K562 (cell line): ENCODE measurements around the gene UBXN1. TPM values are rescaled to one million over a fixed set of nuclear protein-coding genes. Genes with fewer than 3 reads are reported as not detected.

Source experiments
- C11orf30 ChIP-seq: fragments of 450-650 bp; IDR thresholded peaks from 2 replicates; pipeline ENCODE4 v1.6.1; 2016; ENCODE audit warnings: low read depth, mild to moderate bottlenecking
- CBFA2T3 ChIP-seq: fragments of 450-650 bp; IDR thresholded peaks from 2 replicates; pipeline ENCODE4 v1.6.1; 2017
- CBX1 ChIP-seq: sonication (generic); IDR thresholded peaks from 2 replicates; pipeline ENCODE4 v1.6.1; 2016; ENCODE audit warnings: antibody characterized with exemption, low read depth, mild to moderate bottlenecking
- HDAC1 ChIP-seq, 2 experiments: fragments of 450-650 bp; IDR thresholded peaks; 2 replicates each; pipeline ENCODE4 v1.6.1; 2016 to 2017; ENCODE audit warnings: inconsistent platforms in 1 of 2, mild to moderate bottlenecking in 1 of 2, moderate library complexity in 1 of 2
- HNRNPK ChIP-seq: fragments of 200-400 bp; formaldehyde crosslinking; IDR thresholded peaks from one replicate; pipeline ENCODE4 v1.6.1; 2018; ENCODE audit warnings: mild to moderate bottlenecking, low read depth, low read length; ENCODE audit not compliant: poor library complexity, severe bottlenecking
- L3MBTL2 ChIP-seq: fragments of 450-650 bp; IDR thresholded peaks from 2 replicates; pipeline ENCODE4 v1.6.1; 2016; ENCODE audit warnings: mild to moderate bottlenecking, moderate library complexity
- MAX ChIP-seq: sonication (generic); formaldehyde crosslinking; IDR thresholded peaks from 2 replicates; pipeline ENCODE4 v1.9.0; 2022; ENCODE audit warnings: mild to moderate bottlenecking, missing genetic modification reagents
- MLLT1 ChIP-seq, 2 experiments: fragments of 450-650 bp; IDR thresholded peaks; 2 replicates each; pipeline ENCODE4 v1.6.1; 2016
- NR2C1 ChIP-seq, 2 experiments: fragments of 450-650 bp; IDR thresholded peaks; 2 replicates each; pipeline ENCODE4 v1.6.1; 2017; ENCODE audit warnings: mild to moderate bottlenecking in 2 of 2, antibody characterized with exemption in 1 of 2, inconsistent platforms in 1 of 2, missing compliant biosample characterization in 1 of 2, missing genetic modification characterization in 1 of 2
- REST ChIP-seq, 2 experiments: fragments of 450-650 bp; formaldehyde crosslinking in 1 of 2; IDR thresholded peaks; 2 replicates each; pipeline versions ENCODE4 v1.4.0 to v1.6.1; 2014 to 2020; ENCODE audit warnings: mild to moderate bottlenecking in 2 of 2, borderline replicate concordance in 1 of 2, low read depth in 1 of 2
- ZNF140 ChIP-seq: fragments of 250-450 bp; sonication (Bioruptor Pico); IDR thresholded peaks from 2 replicates; pipeline ENCODE4 v1.8.0; 2021; ENCODE audit warnings: moderate library complexity, mild to moderate bottlenecking, inconsistent platforms
- ZNF184 ChIP-seq: sonication (generic); formaldehyde crosslinking; IDR thresholded peaks from 2 replicates; pipeline ENCODE4 v1.5.0; 2020; ENCODE audit warnings: missing genetic modification reagents
- polyA plus RNA-seq, 8 experiments: library from polyadenylated mRNA; depleted of rRNA in 4 of 8; stranded (reverse) in 5 of 8; unstranded in 3 of 8; fragments of >200 nt; fragmentation: Nextera tagmentation in 2 of 8; fragmentation: Illumina TruSeq in 1 of 8; extraction: Ambion mirVana in 2 of 8; extraction: Trizol in 1 of 8; gene quantifications; 2 replicates each; pipeline versions ENCODE4 v1.2.1 to v1.2.3, GENCODE V29; 2011 to 2014; ENCODE audit warnings: inconsistent platforms in 1 of 8, missing spikeins in 1 of 8
- total RNA-seq, 7 experiments: library from RNA; depleted of rRNA in 6 of 7; stranded (reverse); fragments of >200 nt in 6 of 7; fragmentation: Illumina TruSeq in 2 of 7; extraction: Trizol in 2 of 7; gene quantifications; 2 replicates each; pipeline versions ENCODE4 v1.2.1 to v1.2.3, GENCODE V29; 2011 to 2021; ENCODE audit warnings: low replicate concordance in 1 of 7
- TF ChIP-seq, protein P1 (sequence below), 2 experiments: IDR thresholded peaks in 1 of 2; conservative IDR thresholded peaks in 1 of 2; 2 replicates each; pipeline ENCODE4 v1.6.1; 2016; ENCODE audit warnings: low read depth in 2 of 2, mild to moderate bottlenecking in 1 of 2, missing compliant biosample characterization in 1 of 2, missing genetic modification characterization in 1 of 2, moderate library complexity in 1 of 2

Gene UBXN1
- total and polyA plus RNA-seq, 9 of the 15 experiments (the other 6 are each of a cell fraction or from before 2014, with no cell fraction given) = 4.8 to 263 (median 99.7) TPM

DNA sequence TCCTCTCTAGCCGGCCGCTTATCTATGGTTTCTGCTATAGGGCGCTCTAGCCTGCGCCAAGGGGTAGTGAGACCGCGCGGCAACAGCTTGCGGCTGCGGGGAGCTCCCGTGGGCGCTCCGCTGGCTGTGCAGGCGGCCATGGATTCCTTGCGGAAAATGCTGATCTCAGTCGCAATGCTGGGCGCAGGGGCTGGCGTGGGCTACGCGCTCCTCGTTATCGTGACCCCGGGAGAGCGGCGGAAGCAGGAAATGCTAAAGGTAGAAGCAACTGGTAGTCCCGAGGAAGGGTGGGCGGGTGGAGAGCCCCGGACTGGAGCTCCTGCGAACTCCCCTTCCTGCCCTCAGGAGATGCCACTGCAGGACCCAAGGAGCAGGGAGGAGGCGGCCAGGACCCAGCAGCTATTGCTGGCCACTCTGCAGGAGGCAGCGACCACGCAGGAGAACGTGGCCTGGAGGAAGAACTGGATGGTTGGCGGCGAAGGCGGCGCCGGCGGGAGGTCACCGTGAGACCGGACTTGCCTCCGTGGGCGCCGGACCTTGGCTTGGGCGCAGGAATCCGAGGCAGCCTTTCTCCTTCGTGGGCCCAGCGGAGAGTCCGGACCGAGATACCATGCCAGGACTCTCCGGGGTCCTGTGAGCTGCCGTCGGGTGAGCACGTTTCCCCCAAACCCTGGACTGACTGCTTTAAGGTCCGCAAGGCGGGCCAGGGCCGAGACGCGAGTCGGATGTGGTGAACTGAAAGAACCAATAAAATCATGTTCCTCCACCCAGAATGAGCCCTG, 7.1 kb downstream of the UBXN1 start, which contains the start of the genes LBHD1 and UQCC3 (continued):
- TF ChIP-seq MLLT1 (IDR thresholded peaks at IDR 0.05) (no peak; a peak in 2 of 4 replicates), CBX1 (no peak; the same call in 1 of the 2 replicates), HDAC1 (IDR thresholded peaks at IDR 0.05) (peak in 1 of 2 experiments; percentile 53; a peak in 2 of 4 replicates), ZNF140 (CRISPR knock-in tag) (no peak), C11orf30 (peak; percentile 69), L3MBTL2 (peak; percentile 64; the same call in 1 of the 2 replicates), ZNF184 (CRISPR knock-in tag) (no peak), MAX (CRISPR knock-in tag) (peak; percentile 85; the same call in 1 of the 2 replicates), NR2C1 (IDR thresholded peaks at IDR 0.05) (peak; percentile 83), NR2C1 (tag; IDR thresholded peaks at IDR 0.05) (peak; percentile 63), REST (IDR thresholded peaks at IDR 0.05; ENCODE audit: borderline replicate concordance) (no peak), REST (CRISPR knock-in tag; IDR thresholded peaks at IDR 0.05; ENCODE audit: low read depth) (0 out of 2 replicates have a peak, but pooled peaks have one; percentile 27), CBFA2T3 (no peak), HNRNPK (no peak)
- TF ChIP-seq, protein P1, sequence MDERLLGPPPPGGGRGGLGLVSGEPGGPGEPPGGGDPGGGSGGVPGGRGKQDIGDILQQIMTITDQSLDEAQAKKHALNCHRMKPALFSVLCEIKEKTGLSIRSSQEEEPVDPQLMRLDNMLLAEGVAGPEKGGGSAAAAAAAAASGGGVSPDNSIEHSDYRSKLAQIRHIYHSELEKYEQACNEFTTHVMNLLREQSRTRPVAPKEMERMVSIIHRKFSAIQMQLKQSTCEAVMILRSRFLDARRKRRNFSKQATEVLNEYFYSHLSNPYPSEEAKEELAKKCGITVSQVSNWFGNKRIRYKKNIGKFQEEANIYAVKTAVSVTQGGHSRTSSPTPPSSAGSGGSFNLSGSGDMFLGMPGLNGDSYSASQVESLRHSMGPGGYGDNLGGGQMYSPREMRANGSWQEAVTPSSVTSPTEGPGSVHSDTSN (CRISPR knock-in tag; IDR thresholded peaks at IDR 0.05; ENCODE audit: low read depth) = no peak
- TF ChIP-seq, protein P1 (tag; conservative IDR thresholded peaks at IDR 0.05; ENCODE audit: low read depth) = no peak
